NCI-H748 treated with DMSO at 0.1 percent for 48 hours (cell line): ENCODE data around the gene CSTF1.
"Not testable (repeated sequence)": the region's sequence is repeated elsewhere in the genome, so short reads cannot be mapped to it uniquely, and the experiment has no call there.

Experiments
- DNase-seq: peaks from one replicate; lab custom pipeline; 2025; lab: John Stamatoyannopoulos, UW

The CSTF1 gene

GRCh38 chr20:56409521-56409920 is 17.1 kb downstream of the CSTF1 start:
- no peak for DNase-seq

- no peak for DNase-seq
These were observed 17.5 kb downstream of the CSTF1 start for GRCh38 chr20:56409956-56410355.

GRCh38 chr20:56411287-56411686 is 18.8 kb downstream of the CSTF1 start:
- not testable (repeated sequence) for DNase-seq

GRCh38 chr20:56411759-56412472 is 19.5 kb downstream of the CSTF1 start, which contains the start of gene CASS4:
Gene CASS4, plus strand, starts transcription at chr20:56412260. Its CDS starts 199 bp downstream, at chr20:56412459.
- no peak for DNase-seq

GRCh38 chr20:56412473-56412790 is 20.0 kb downstream of the CSTF1 start:
- DNase-seq: no peak

GRCh38 chr20:56412949-56413348 is 20.5 kb downstream of the CSTF1 start:
- DNase-seq: no peak

GRCh38 chr20:56414842-56415765 is 22.7 kb downstream of the CSTF1 start:
- DNase-seq: no peak

GRCh38 chr20:56417402-56417801 is 25.0 kb downstream of the CSTF1 start:
- no peak for DNase-seq

GRCh38 chr20:56417911-56418310 is 25.5 kb downstream of the CSTF1 start:
- DNase-seq: no peak

- no peak for DNase-seq
These were observed 26.0 kb downstream of the CSTF1 start for GRCh38 chr20:56418385-56418861.

- DNase-seq: no peak
These were observed 27.6 kb downstream of the CSTF1 start for GRCh38 chr20:56420028-56420427.

- DNase-seq: no peak
These were observed 28.7 kb downstream of the CSTF1 start for GRCh38 chr20:56420940-56421688.

GRCh38 chr20:56422076-56422823 is 29.8 kb downstream of the CSTF1 start:
- no peak for DNase-seq

GRCh38 chr20:56422824-56423189 is 30.4 kb downstream of the CSTF1 start:
- DNase-seq: no peak

GRCh38 chr20:56423211-56423610 is 30.8 kb downstream of the CSTF1 start:
- DNase-seq: no peak

- no peak for DNase-seq
These were observed 31.4 kb downstream of the CSTF1 start for GRCh38 chr20:56423886-56424285.

- DNase-seq: no peak
These were observed 32.5 kb downstream of the CSTF1 start for GRCh38 chr20:56424931-56425330.

GRCh38 chr20:56426026-56426425 is 33.6 kb downstream of the CSTF1 start:
- DNase-seq: no peak

GRCh38 chr20:56426926-56427325 is 34.5 kb downstream of the CSTF1 start:
- DNase-seq: no peak

GRCh38 chr20:56427797-56428196 is 35.4 kb downstream of the CSTF1 start:
- DNase-seq: no peak

GRCh38 chr20:56428410-56428809 is 36.0 kb downstream of the CSTF1 start:
- DNase-seq: no peak

GRCh38 chr20:56428881-56429280 is 36.4 kb downstream of the CSTF1 start:
- DNase-seq: no peak
